Measurements from ENCODE around the gene HCST.

- TF ChIP-seq POLR2A (IDR thresholded peaks at IDR 0.05), result no peak
- no peak for TF ChIP-seq CTCF (IDR thresholded peaks at IDR 0.05)
Observed at GRCh38 chr19:35868172-35868822, 34.0 kb upstream of the HCST start, which contains the start of gene APLP1.
